ENCODE data around the gene RASSF4.

RASSF4 gene

GRCh38 chr10:44995914-44996669, 36.5 kb downstream of the RASSF4 start:
- no peak for TF ChIP-seq CTCF (IDR thresholded peaks at IDR 0.05; ENCODE audit: insufficient read depth, low read length, poor library complexity, severe bottlenecking)
- DNase-seq (ENCODE audit: extremely low read depth, insufficient read length): no peak
- Histone ChIP-seq H3K36me3 (ENCODE audit: control insufficient read depth, insufficient read depth, low read length) (peaks cover 18% of the 10 kb centered on the region), H3K27me3 (replicated peaks; ENCODE audit: control insufficient read depth, insufficient read depth, low read length) (no peaks in the 10 kb centered on the region), H3K4me3 (replicated peaks; ENCODE audit: low read depth, low read length) (no peak overlapping the region)

GRCh38 chr10:44997105-44997748, 37.6 kb downstream of the RASSF4 start:
- Histone ChIP-seq H3K27me3 (replicated peaks; ENCODE audit: control insufficient read depth, insufficient read depth, low read length) (no peaks in the 10 kb centered on the region), H3K36me3 (ENCODE audit: control insufficient read depth, insufficient read depth, low read length) (peaks cover 10% of the 10 kb centered on the region), H3K4me3 (replicated peaks; ENCODE audit: low read depth, low read length) (no peak overlapping the region)
- TF ChIP-seq CTCF (IDR thresholded peaks at IDR 0.05; ENCODE audit: insufficient read depth, low read length, poor library complexity, severe bottlenecking): no peak
- no peak for DNase-seq (ENCODE audit: extremely low read depth, insufficient read length)

GRCh38 chr10:44998146-44998631, 38.6 kb downstream of the RASSF4 start:
- no peaks in the 10 kb centered on the region for H3K27me3 ChIP-seq (replicated peaks; ENCODE audit: control insufficient read depth, insufficient read depth, low read length)
- no peak overlapping the region for H3K4me3 ChIP-seq (replicated peaks; ENCODE audit: low read depth, low read length)
- DNase-seq (ENCODE audit: extremely low read depth, insufficient read length): no peak
- H3K36me3 ChIP-seq (ENCODE audit: control insufficient read depth, insufficient read depth, low read length): peaks cover 2% of the 10 kb centered on the region
- no peak for TF ChIP-seq CTCF (IDR thresholded peaks at IDR 0.05; ENCODE audit: insufficient read depth, low read length, poor library complexity, severe bottlenecking)

- no peaks in the 10 kb centered on the region for H3K36me3 ChIP-seq (ENCODE audit: control insufficient read depth, insufficient read depth, low read length)
- no peak for TF ChIP-seq CTCF (IDR thresholded peaks at IDR 0.05; ENCODE audit: insufficient read depth, low read length, poor library complexity, severe bottlenecking)
- DNase-seq (ENCODE audit: extremely low read depth, insufficient read length): no peak
- H3K4me3 ChIP-seq (replicated peaks; ENCODE audit: low read depth, low read length): peak overlapping the region; percentile 85
- no peaks in the 10 kb centered on the region for H3K27me3 ChIP-seq (replicated peaks; ENCODE audit: control insufficient read depth, insufficient read depth, low read length)
Observed at GRCh38 chr10:45000138-45000751, 40.6 kb downstream of the RASSF4 start.

- Histone ChIP-seq H3K27me3 (replicated peaks; ENCODE audit: control insufficient read depth, insufficient read depth, low read length) (no peaks in the 10 kb centered on the region), H3K4me3 (replicated peaks; ENCODE audit: low read depth, low read length) (peak within 1 kb of the TSS; percentile 85), H3K36me3 (ENCODE audit: control insufficient read depth, insufficient read depth, low read length) (no peaks in the 10 kb centered on the region)
- no peak for TF ChIP-seq CTCF (IDR thresholded peaks at IDR 0.05; ENCODE audit: insufficient read depth, low read length, poor library complexity, severe bottlenecking)
- DNase-seq (ENCODE audit: extremely low read depth, insufficient read length): peak; percentile 85
Observed at GRCh38 chr10:45000752-45001380, 41.3 kb downstream of the RASSF4 start, which contains the start of gene ZNF22. ZNF22 (plus strand) TSS chr10:45000923; CDS start chr10:45003369, 2,446 bp downstream.
